Stimulated activated CD4-positive, alpha-beta T cell treated with anti-CD3 and anti-CD28 coated beads, TNF-alpha, amount 100 ng/mL, for 1 hour (primary cell): ENCODE results near the gene TAF15.

Experiments used
- DNase-seq, 3 donors: peaks; one replicate each; pipeline ENCODE4 v3.0.0-alpha.2; 2020; ENCODE audit warnings: low read depth in 3 of 3, low spot score in 1 of 3

Gene TAF15

DNA sequence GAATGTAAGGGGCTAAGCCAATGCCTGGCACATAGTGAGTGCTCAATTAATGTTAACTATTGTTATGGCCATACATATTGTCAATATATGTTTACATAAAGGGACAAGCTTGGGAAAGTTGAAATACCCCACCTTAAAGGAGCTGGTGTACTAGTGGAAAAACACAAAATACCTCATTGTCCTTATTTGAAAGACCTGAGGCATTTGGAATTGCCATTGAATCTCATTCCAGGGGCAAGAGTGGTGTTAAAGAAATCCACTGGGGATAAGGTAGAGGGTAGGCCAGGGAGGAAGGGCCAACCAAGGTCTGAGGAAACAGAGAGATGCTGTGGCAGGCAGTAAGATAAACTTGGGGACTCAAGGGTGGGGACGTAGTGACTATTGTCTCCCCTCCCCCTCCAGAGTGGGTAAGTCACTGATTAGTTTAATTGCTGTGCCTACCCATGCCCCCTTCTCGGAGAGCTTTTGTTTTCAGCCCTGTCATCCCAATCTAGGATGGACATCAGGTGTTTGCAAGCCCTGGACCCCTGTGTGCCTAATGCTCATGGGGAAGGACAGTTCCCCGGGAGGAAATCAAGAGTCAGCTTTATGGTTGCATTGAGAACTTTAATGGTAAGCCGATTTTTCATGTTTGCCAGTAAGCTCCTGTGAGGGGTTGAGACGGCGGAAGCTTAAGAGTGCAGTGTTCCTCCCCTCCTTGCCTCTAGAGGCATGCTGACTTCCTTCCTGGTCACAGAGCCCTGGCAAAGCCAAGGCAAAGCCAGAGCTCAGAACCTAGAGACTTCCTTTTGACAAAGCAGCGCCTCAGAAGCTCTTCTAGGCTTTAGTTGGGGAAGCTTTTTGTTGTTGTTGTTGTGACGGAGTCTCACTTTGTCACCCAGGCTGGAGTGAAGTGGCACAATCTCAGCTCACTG is 61.9 kb downstream of the TAF15 start:
- DNase-seq, result no peak

DNA sequence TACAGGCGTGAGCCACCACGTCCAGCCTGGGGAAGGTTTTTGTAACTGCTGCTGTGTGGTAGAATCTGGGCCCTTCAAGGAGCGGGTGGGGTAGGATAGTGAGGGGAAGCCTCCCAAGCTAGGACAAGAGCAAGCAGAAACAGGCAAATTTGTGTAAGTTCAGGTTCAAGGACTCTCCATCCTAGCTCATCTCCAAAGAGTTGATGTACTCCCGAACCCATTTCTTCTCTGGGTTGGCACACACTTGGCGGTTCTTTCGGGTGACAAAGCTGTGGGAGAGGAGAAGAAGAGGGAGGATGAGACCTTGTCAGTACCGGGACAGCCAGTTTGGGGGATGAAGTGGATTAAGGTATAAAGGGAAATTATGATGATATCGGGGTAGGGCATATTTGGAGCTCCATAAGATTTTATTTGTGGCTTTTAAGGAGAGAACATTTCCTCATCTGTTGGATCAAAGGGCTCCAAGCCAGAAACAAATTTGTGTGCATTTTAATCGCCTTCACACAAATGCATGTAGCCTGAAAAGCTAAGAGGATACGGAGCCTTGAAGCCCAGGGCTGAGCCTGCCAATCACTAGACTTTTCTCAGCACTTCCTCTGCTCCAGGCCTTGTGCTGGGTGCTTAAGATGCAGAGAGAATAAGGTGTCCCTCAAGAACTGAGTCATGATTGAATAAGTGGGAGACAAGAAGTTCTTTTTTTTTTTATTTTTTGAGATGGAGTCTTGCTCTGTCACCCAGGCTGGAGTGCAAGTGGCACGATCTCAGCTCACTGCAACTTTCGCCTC is 63.1 kb downstream of the TAF15 start:
- no peak for DNase-seq

- no peak for DNase-seq
Measured at GRCh38 chr17:35875072-35875799, 66.0 kb downstream of the TAF15 start.

- no peak for DNase-seq
Measured at GRCh38 chr17:35875800-35876139, 66.5 kb downstream of the TAF15 start.

DNA sequence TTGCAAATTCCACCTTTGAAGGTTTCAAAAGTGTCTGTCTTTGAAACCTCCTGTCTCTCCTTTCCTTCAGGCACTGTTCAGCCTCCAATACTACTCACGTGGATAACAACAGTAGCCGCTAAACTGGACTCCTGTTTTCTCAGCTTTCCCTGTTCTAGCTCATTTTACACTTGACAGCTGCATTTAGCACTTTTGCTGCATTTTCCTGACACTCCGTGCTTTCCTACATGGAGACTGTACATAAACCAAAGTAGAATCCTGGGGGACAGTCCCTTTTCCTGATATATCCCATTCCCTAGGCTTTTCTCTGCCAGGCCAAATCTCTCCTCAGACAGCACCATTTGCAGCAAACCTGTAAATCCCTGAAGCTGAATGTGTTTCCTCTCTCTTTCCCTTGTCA is 67.2 kb downstream of the TAF15 start:
- DNase-seq, result no peak

DNA sequence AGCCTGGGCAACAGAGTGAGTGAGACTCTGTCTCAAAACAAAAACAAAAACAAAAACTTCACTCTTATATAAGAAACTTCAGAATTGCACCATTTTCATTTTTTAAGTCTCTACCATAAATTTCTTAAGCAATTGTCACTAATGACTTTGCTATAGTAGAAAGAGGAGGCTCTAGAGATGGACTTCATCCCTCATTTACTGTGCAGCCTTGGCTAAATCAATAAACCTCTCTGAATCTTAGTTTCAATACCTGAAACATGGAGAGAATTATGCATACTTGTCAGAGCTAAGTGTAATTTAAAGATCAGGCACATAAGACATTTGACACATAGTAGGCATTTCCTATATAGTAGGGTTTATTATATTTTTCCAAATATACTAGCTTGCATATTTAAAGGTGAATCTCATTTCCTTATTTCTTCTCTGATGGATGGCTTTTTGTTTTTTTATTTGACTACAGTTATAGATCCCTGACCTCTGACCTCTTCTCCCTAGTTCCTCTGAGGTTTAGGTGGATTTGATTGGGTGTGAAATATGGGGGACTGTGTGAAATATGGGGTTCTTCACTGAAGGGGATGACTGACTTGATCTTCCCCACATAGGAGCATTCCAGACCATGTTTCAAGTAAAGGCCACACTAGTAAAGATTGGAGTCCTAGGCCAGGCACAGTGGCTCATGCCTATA is 68.2 kb downstream of the TAF15 start:
- DNase-seq, result no peak

DNA sequence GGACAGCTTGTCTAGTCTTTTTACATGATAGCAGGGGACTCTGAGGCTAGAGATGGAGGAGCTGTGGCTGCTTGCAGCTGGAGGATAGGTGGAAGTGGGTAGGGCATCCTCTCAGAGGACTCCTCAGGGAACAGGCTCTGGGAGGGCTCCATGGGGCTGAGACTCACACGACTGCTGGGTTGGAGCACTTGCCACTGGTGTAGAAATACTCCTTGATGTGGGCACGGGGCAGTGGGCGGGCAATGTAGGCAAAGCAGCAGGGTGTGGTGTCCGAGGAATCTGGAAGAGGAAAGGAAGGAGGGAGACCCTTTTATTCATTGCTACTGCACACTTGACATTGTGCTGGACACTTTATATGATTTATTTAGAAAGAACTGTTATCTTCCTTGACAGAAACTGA is 69.1 kb downstream of the TAF15 start:
- no peak for DNase-seq

GRCh38 chr17:35879773-35880654 is 70.7 kb downstream of the TAF15 start, which contains the start of gene CCL5:
Gene CCL5, minus strand, starts transcription at chr17:35880360.
- DNase-seq, result peak in 1 of 3 donors; percentile 29

- DNase-seq, result no peak
Measured at GRCh38 chr17:35889241-35889640, 80.0 kb downstream of the TAF15 start.

- no peak for DNase-seq
Measured at GRCh38 chr17:35889818-35890773, 80.8 kb downstream of the TAF15 start.

GRCh38 chr17:35890774-35891155 is 81.5 kb downstream of the TAF15 start:
- no peak for DNase-seq

- DNase-seq, result no peak
Measured at GRCh38 chr17:35891269-35891668, 82.0 kb downstream of the TAF15 start.

DNA sequence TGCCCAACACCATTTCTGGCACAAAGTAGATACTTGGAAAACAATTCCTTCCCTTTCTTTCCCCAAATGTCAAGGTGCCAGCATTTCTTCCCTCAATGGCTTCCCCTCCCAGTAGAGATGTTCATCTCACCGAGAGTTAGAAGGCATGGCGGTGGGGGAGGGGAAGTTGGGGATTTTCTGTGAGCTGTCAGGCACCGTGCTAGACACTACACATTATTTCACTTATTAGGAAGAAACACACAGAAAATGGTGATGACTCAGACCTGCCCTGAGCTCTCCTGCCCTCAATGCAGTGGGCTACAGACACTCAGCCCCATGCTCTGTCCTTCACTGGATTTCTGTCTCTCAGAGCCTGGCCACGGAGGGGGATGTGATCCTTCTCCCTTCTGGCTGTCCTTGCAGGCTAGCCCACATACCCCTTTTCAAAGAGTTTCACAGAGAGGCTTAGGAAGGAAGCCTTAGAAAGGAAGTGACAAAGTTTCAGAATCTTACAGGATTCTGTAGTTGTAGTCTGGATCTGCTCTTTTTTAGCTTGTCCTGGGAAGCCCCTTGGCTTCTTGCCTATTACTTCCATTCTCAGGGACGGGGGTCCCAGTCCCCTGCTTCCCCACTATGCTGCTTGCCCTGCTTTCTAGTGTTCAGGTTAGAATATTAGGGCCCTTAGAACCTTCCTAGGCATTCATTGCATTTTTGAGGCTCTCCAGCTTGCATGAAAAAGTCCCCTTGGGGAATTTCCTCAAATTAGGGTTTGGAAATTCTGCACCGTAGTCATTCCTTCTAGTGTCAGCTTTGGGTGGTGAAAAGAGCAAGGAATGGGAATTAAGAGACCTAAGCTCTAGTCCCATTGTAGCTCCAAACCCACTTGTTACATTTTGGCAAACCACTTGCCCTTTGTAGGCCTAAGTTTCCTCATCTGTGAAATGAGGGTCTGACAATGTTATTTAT is 83.1 kb downstream of the TAF15 start:
- peak in 1 of 3 donors; percentile 21 for DNase-seq

DNA sequence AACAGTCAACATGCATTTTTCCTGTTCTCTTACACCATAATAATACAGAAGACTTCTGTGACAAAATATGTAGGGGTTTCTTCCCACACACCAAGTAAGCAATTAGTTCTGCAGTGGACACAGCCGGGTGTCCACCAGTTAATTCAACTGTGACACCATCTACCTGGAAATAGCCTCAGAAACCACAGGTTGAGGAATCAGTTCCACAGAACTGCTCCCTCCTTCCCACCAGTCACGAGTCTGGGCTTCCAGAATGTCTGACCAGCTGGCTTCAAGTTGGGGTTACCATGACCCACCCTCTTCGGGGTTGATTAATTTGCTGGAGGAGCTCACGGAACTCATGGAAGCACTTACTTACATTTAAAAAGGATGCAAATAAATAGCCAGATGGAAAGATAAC is 84.5 kb downstream of the TAF15 start:
- DNase-seq, result no peak

- no peak for DNase-seq
Measured at GRCh38 chr17:35894206-35894605, 84.9 kb downstream of the TAF15 start.

GRCh38 chr17:35895636-35896587 is 86.6 kb downstream of the TAF15 start:
- no peak for DNase-seq
